SW 1271 (cell line): ENCODE results near the gene MARK1.
"Not testable (repeated sequence)": the region's sequence is repeated elsewhere in the genome, so short reads cannot be mapped to it uniquely, and the experiment has no call there.

Experiments
- DNase-seq, 2 experiments: peaks; one replicate each; lab custom pipeline; 2025; lab: John Stamatoyannopoulos, UW

MARK1 gene

GRCh38 chr1:220611100-220611499, 83.2 kb downstream of the MARK1 start:
- not testable (repeated sequence) for DNase-seq

- no peak for DNase-seq
These were observed 88.9 kb downstream of the MARK1 start for GRCh38 chr1:220616836-220617235.

DNA sequence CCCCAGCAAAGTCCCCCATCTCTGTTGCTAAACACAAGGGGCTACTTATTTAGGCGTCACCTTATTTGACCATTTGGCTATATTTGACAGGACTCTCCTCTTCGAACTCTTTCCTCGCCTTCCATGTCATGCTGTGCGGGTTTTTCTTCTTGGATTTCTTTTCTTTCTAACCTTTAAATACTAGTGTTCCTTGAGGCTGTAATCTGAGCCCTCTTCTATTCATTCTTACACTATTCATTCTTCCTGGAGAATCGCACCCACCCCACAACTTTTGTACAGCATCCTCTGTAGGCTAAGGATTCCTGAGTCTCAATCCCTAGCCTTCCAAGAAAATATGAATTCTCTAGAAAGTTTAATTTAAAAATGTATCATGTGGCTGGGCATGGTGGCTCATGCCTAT, 100.5 kb downstream of the MARK1 start:
- no peak for DNase-seq

GRCh38 chr1:220631238-220631815, 103.4 kb downstream of the MARK1 start:
- no peak for DNase-seq

DNA sequence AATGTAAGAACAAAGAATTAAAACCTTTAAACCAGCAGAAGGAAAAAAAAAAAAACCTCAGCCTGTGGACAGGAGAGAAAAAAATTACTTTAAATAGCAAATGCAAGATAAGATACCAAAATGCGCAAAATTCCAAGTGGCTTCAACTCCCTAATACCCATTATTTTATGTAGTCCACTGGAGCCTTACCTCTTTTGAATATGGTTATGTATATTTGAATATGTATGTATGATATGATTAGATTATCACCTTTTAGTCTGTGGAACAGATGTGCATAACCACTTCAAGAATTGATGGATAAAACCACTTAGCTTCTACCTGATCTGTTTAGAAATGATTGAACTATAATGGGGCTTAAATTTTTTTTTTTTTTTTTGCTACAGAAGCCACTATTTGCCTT, 109.8 kb downstream of the MARK1 start:
- DNase-seq, result no peak

- no peak for DNase-seq
These were observed 114.3 kb downstream of the MARK1 start for GRCh38 chr1:220642285-220642684.

GRCh38 chr1:220652995-220653394, 125.1 kb downstream of the MARK1 start:
- DNase-seq, result no peak

DNA sequence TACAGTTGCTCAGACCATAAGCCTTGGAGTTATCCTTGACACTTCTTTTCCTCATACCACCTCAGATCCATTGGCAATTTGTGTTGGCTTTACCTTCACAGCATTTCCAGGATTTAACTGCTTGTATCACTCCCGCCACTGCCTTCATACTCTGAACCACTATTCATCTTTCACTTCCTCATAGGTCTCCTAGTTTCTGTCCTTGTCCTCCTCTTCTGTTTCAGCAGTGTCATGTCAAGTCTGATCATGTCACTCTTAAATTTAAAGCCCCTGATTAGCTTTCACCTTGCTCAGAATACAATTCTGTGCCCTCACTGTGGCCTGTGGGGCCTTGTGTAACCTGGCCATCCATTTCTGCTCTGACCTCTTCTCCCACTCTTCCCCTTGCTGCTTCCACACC, 127.6 kb downstream of the MARK1 start:
- DNase-seq, result no peak

GRCh38 chr1:220655961-220656740, 128.2 kb downstream of the MARK1 start:
- DNase-seq, result no peak

DNA sequence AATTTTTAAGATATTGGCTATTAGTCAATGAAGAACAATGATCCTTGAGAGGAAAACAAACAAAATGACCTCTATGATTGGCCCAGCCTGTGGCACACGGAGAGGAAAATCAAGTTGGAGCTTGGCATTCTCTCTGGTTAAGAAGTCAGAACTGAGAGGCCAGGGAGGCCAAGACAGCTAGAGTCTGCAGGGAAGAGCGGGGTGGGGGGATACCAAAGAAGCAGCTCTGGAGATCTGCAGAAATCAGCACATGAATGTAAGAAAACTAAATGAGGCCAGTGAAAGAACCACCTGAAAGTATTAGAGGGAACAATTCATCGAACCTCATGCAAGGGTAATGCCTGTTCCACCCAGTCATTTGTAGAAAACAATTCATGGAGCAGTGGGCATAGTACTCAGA, 138.4 kb downstream of the MARK1 start:
- no peak for DNase-seq

DNA sequence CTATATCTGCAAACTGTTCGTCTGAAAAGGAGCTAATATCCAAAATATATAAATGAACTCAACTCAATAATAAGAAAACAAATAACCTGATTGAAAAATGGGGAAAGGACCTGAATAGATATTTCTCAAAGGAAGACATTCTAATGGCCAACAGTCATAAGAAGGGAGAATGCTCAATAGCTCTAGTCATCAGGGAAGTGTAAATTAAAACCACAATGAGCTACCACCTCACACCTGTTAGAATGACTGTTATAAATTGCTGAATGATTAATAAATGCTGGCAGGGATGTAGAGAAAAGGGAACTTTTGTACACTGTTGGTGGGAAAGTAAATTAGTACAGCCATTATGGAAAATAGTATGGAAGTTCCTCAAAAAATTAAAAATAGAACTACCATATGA, 141.1 kb downstream of the MARK1 start:
- no peak for DNase-seq

- DNase-seq, result no peak
These were observed 142.4 kb downstream of the MARK1 start for GRCh38 chr1:220670365-220670764.

GRCh38 chr1:220673921-220674320, 146.0 kb downstream of the MARK1 start:
- DNase-seq, result no peak

DNA sequence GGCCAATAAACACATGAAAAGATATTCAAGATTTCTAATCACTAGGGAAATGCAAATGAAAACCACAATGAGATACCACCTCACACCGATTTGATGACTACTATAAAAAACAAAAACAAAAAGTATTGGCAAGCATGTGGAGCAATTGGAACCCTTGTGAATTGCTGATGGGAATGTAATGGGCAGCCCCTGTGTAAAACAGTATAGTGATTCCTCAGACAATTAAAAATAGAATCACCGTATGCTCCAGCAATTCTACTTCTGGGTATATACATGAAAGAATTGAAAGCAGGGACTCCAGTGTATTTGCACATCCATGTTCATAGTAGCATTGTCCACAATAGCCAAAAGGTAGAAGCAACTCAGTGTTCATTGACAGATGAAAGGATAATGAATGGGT, 149.3 kb downstream of the MARK1 start:
- no peak for DNase-seq

DNA sequence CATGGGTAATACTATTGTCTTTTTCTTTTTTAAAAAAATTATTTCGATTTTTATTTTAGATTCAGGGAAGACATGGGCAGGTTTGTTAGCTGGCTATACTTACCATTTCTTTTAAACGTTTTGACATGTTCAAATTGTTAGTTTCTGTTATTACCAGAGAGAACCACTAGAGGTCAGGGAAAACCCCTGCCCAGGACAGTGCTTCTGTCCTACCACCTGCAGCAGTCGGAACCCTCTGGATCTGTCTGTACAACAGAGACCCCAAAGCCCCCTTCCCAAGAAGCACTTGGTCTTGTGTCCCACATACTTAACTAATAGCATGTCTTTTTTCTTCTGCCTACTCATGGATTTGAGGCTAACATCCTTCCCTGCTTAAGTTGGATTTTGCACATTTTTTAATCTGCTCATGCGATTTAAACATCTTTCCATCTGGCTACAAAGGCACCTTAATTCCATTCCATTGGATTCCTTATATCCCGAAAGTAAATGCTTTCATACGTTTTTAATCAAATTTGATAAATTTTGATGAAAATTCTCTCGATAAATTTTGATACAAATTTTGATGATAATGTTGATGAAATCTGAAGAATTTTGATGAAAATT, 152.2 kb downstream of the MARK1 start:
- DNase-seq, result peak in 1 of 2 experiments; percentile 33

DNA sequence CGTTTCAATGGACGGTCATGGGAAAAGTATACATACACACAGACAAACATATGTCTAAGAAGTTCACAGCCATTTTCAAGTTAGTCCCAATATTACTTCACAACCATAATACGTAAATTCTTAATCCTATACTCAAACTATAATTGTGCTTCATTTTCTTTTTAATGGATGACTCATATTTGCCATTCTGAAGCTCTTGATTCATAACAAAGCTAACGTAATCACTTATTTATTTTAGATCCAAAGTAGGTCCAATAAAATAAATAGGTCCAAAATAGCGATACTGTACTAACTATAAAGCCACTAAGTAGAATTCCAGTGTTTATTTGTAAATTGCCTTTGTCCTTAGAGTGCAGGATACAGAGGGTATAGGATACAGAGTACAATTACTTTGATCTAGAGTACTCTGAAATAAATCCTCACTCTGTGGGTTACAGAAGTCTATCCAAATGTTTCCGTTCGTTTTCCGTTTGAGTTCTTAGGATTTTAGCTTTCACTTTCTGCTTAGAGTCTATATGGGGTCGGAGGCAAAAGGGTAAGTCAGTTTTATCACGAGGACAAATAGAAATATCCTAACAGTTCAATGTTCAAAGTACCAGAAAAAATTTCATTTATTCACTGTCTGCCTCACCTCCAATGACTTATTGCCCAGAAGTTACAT, 153.4 kb downstream of the MARK1 start:
- DNase-seq, result no peak

DNA sequence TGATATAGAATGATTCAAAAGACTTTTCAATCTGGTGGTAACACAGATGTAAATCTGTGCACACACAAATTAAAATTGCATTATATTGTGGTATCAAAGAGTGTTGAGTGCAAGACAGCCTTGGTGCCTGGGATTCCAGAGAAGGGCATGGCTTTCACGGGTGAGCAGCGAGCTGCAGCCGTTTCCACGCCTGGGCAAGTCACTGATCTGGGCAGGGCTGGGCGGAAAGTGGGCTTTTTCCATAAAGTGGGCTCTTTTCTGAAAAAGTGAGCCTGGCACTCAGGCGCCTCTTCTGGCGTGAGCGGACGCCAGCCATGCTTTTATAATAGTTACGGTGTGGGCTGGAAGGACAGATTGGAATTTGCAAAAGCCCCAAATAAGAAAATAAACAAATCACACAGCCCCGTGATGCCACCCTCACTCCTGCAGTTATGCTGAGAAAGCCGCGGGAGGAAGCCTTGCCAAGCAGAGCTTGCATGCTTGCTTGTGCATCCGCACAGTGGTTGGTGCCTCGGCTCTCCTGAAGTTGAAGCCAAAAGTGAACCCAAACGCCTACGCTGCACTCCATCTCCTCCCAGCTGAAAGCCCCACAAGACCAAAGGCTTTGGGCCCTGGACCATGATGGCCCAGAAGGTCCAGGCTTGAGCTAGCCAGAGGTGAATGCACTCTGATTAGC, 155.1 kb downstream of the MARK1 start:
- no peak for DNase-seq

- not testable (repeated sequence) for DNase-seq
These were observed 155.8 kb downstream of the MARK1 start for GRCh38 chr1:220683716-220684115.

DNA sequence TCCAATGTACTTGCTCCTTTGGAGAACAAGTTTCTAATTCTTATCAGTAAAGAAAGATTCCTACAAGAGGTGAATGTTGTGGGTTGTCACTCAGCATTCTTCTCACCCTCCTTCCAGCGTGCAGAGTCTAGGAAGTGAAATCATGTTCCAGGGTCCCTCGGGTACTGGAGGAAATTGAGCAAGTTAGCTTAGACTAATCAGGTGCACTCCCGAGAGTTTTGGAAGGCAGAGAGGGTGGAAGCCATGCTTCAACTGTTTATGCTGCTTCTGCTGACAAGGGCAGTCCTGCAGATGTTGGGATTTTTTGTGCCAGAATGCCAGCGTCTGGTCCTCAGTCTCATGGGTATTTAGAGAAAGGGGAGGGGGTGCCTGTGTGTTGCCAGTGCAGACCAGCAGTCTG, 157.0 kb downstream of the MARK1 start:
- no peak for DNase-seq

GRCh38 chr1:220685879-220686278, 157.9 kb downstream of the MARK1 start:
- DNase-seq, result peak in 1 of 2 experiments; percentile 1

GRCh38 chr1:220687809-220688208, 159.9 kb downstream of the MARK1 start:
- no peak for DNase-seq

DNA sequence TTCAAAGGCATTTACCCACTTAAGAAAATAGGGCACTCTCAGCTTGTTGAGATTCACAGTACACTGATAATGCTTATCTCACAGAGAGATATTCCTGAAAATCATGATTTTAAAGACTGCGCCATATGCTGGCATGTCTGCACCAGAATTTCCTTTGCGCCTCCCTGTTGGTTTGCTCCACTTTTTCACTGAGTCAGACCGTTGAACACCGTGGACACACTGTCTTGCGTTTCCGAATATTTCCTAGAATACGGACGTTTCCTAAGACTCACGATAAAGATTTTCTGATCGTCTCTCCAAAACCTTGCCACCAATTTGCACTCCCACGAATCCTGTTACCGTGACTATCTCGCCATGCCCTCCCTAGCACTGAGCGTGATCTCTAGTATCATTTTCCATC, 161.7 kb downstream of the MARK1 start:
- no peak for DNase-seq
